Measurements from ENCODE around the gene KRT25. TPM values are rescaled to one million over a fixed set of nuclear protein-coding genes. Genes with fewer than 3 reads are reported as not detected.

The KRT25 gene
- total and polyA plus RNA-seq, 2 of the 4 experiments (the other 2 are of a cell fraction) = not detected

GRCh38 chr17:40794466-40794865 lies 39.3 kb upstream of the KRT25 start:
- no peak overlapping the region for H3K27ac ChIP-seq (ENCODE audit: insufficient read depth, low read length)
- no TSS peak for BruUV-seq (replicated peaks)
- H3K23ac ChIP-seq (ENCODE audit: low read depth, low read length) = no peak overlapping the region
- H4K5ac ChIP-seq (ENCODE audit: low read depth, low read length) = no peak overlapping the region
- no peak overlapping the region for H3K9ac ChIP-seq (ENCODE audit: low read depth, low read length)
- H3K27me3 ChIP-seq (ENCODE audit: control insufficient read depth, insufficient read depth, low read length) = peaks cover 39% of the 10 kb centered on the region
- H3K79me1 ChIP-seq (ENCODE audit: low read depth in 1 of 2, low read length in 2 of 2) = no peaks in the 10 kb centered on the region
- no peak overlapping the region for H3K14ac ChIP-seq (replicated peaks; ENCODE audit: low read depth, low read length)
- TF ChIP-seq RAD21 (IDR thresholded peaks at IDR 0.05; ENCODE audit: low read length) (no peak), CEBPB (IDR thresholded peaks at IDR 0.05; ENCODE audit: low read depth, low read length) (no peak), POLR2A (IDR thresholded peaks at IDR 0.05; ENCODE audit: low read depth, low read length) (no peak), MAZ (IDR thresholded peaks at IDR 0.05; ENCODE audit: borderline replicate concordance, low read depth, low read length) (no peak), SMC3 (IDR thresholded peaks at IDR 0.05; ENCODE audit: low read depth, low read length) (no peak), MXI1 (IDR thresholded peaks at IDR 0.05; ENCODE audit: borderline replicate concordance, low read depth, low read length) (no peak), RCOR1 (IDR thresholded peaks at IDR 0.05; ENCODE audit: insufficient replicate concordance, low read length) (no peak), FOS (IDR thresholded peaks at IDR 0.05; ENCODE audit: low read depth, low read length) (no peak), RFX5 (IDR thresholded peaks at IDR 0.05; ENCODE audit: low read depth, low read length) (no peak), CTCF (conservative IDR thresholded peaks at IDR 0.05; ENCODE audit: low read depth, low read length) (no peak), BHLHE40 (IDR thresholded peaks at IDR 0.05; ENCODE audit: low read depth, low read length) (no peak)
- TF ChIP-seq, protein P1, sequence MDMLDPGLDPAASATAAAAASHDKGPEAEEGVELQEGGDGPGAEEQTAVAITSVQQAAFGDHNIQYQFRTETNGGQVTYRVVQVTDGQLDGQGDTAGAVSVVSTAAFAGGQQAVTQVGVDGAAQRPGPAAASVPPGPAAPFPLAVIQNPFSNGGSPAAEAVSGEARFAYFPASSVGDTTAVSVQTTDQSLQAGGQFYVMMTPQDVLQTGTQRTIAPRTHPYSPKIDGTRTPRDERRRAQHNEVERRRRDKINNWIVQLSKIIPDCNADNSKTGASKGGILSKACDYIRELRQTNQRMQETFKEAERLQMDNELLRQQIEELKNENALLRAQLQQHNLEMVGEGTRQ (IDR thresholded peaks at IDR 0.05; ENCODE audit: low read depth, low read length) = no peak
- WGBS, 2 experiments (ENCODE audit: extremely low coverage in 2 of 2, insufficient read length in 1 of 2) = no CpG with 5 or more reads among the region's 2 CpGs
- no peak overlapping the region for H3K18ac ChIP-seq (ENCODE audit: low read depth, low read length)
- H4K20me1 ChIP-seq (ENCODE audit: insufficient read depth, low read length) = no peaks in the 10 kb centered on the region
- H3K56ac ChIP-seq (ENCODE audit: extremely low read depth, insufficient read depth, low read length) = no peak overlapping the region
- H2AFZ ChIP-seq (replicated peaks; ENCODE audit: low read length, poor library complexity) = no peak overlapping the region
- no peak overlapping the region for H3K4me2 ChIP-seq (ENCODE audit: low read depth, low read length)
- H3K9me1 ChIP-seq (ENCODE audit: insufficient read depth, low read length) = no peaks in the 10 kb centered on the region
- no peak overlapping the region for H2BK20ac ChIP-seq (ENCODE audit: low read depth, low read length)
- H3K4ac ChIP-seq (ENCODE audit: low read depth, low read length) = no peak overlapping the region
- CTCF ChIA-PET = no interaction called here
- H2AK9ac ChIP-seq (replicated peaks; ENCODE audit: low read depth, low read length, poor library complexity) = no peak overlapping the region
- POLR2A ChIA-PET (ENCODE audit: unreplicated experiment) = no interaction called here
- no peak for ATAC-seq (ENCODE audit: low read depth)
- no peak overlapping the region for H2BK120ac ChIP-seq (ENCODE audit: low read depth, low read length)
- no peak overlapping the region for H4K8ac ChIP-seq (ENCODE audit: low read depth in 2 of 2, low read length in 2 of 2)
- dilution Hi-C loops (cut with HindIII; ENCODE audit: low sequenced_read_pairs, unreplicated experiment) (no loop called here), intact Hi-C loops (cut with micrococcal nuclease) (loop anchor here (10.0 kb wide), 1 partner anchor 430 kb away; the partner anchor contains the start of gene GJD3), in situ Hi-C loops (cut with MboI; ENCODE audit: low sequenced_read_pairs) (loop anchor here (5.0 to 25.0 kb wide), 2 partner anchors 177 to 432 kb away; partner anchors contain the start of gene GJD3)
- no peaks in the 10 kb centered on the region for H3K36me3 ChIP-seq (ENCODE audit: control insufficient read depth, insufficient read depth, low read length)
- no peak overlapping the region for H2AK5ac ChIP-seq (ENCODE audit: low read depth, low read length)
- no peaks in the 10 kb centered on the region for H3K9me3 ChIP-seq (ENCODE audit: control insufficient read depth, insufficient read depth, low read length)
- no peak overlapping the region for H2BK15ac ChIP-seq (ENCODE audit: low read depth, low read length)
- no peak for DNase-seq
- H2BK5ac ChIP-seq (ENCODE audit: low read depth, low read length, poor library complexity, severe bottlenecking) = no peak overlapping the region
- H4K91ac ChIP-seq (ENCODE audit: insufficient read depth, low read depth, low read length) = no peak overlapping the region
- H3K4me3 ChIP-seq (ENCODE audit: insufficient read depth, low read depth, low read length) = no peak overlapping the region
- no peaks in the 10 kb centered on the region for H3K4me1 ChIP-seq (ENCODE audit: control insufficient read depth, insufficient read depth, low read length)
